Activated CD4-positive, alpha-beta T cell treated with anti-CD3 and anti-CD28 coated beads, Interleukin-2, Interleukin-6, amounts not matched to agents 100 ng/mL and 50 ng/mL, durations not matched to agents 16 hours and 8 hours (primary cell): ENCODE measurements around the gene TFB2M.
"Not testable (repeated sequence)": the region's sequence is repeated elsewhere in the genome, so short reads cannot be mapped to it uniquely, and the experiment has no call there.

ENCODE experiments used
- DNase-seq: peaks from one replicate; pipeline ENCODE4 v3.0.0-alpha.2; 2020

The TFB2M gene

GRCh38 chr1:246582301-246583055, 16.4 kb upstream of the TFB2M start:
- no peak for DNase-seq

GRCh38 chr1:246580497-246581370, 14.7 kb upstream of the TFB2M start:
- DNase-seq, result no peak

- no peak for DNase-seq
These were observed 13.8 kb upstream of the TFB2M start for GRCh38 chr1:246579818-246580217.

- no peak for DNase-seq
These were observed 11.7 kb upstream of the TFB2M start for GRCh38 chr1:246577720-246578106.

GRCh38 chr1:246577082-246577719, 11.1 kb upstream of the TFB2M start:
- DNase-seq, result no peak

- DNase-seq, result no peak
These were observed 10.6 kb upstream of the TFB2M start for GRCh38 chr1:246576709-246577032.

GRCh38 chr1:246573491-246573890, 7.4 kb upstream of the TFB2M start:
- DNase-seq, result no peak

- DNase-seq, result no peak
These were observed 6.7 kb upstream of the TFB2M start for GRCh38 chr1:246572785-246573184.

- DNase-seq, result no peak
These were observed 5.9 kb upstream of the TFB2M start for GRCh38 chr1:246571953-246572352.

- DNase-seq, result peak; percentile 13
These were observed 5.2 kb upstream of the TFB2M start for GRCh38 chr1:246571309-246571708.

GRCh38 chr1:246569248-246570238, 3.5 kb upstream of the TFB2M start:
- DNase-seq, result peak; percentile 61

- DNase-seq, result no peak
These were observed 1.7 kb upstream of the TFB2M start for GRCh38 chr1:246567646-246568235.

GRCh38 chr1:246566813-246567645, 968 bp upstream of the TFB2M start:
- peak; percentile 36 for DNase-seq

GRCh38 chr1:246565751-246566127, 322 bp downstream of the TFB2M start:
- no peak for DNase-seq

- DNase-seq, result no peak
These were observed 966 bp downstream of the TFB2M start for GRCh38 chr1:246564839-246565750.

GRCh38 chr1:246560833-246561232, 5.2 kb downstream of the TFB2M start:
- not testable (repeated sequence) for DNase-seq

GRCh38 chr1:246559310-246559709, 6.8 kb downstream of the TFB2M start:
- DNase-seq, result no peak

GRCh38 chr1:246558041-246558440, 8.0 kb downstream of the TFB2M start:
- DNase-seq, result no peak

- DNase-seq, result no peak
These were observed 11.9 kb downstream of the TFB2M start for GRCh38 chr1:246554201-246554600.

GRCh38 chr1:246552110-246552509, 14.0 kb downstream of the TFB2M start:
- DNase-seq, result no peak
